ENCODE results near the gene GFER. TPM values are rescaled to one million over a fixed set of nuclear protein-coding genes. Genes with fewer than 3 reads are reported as not detected.

GFER gene
- total RNA-seq, 1 experiment from 2014 or later, result 57.3 TPM

DNA sequence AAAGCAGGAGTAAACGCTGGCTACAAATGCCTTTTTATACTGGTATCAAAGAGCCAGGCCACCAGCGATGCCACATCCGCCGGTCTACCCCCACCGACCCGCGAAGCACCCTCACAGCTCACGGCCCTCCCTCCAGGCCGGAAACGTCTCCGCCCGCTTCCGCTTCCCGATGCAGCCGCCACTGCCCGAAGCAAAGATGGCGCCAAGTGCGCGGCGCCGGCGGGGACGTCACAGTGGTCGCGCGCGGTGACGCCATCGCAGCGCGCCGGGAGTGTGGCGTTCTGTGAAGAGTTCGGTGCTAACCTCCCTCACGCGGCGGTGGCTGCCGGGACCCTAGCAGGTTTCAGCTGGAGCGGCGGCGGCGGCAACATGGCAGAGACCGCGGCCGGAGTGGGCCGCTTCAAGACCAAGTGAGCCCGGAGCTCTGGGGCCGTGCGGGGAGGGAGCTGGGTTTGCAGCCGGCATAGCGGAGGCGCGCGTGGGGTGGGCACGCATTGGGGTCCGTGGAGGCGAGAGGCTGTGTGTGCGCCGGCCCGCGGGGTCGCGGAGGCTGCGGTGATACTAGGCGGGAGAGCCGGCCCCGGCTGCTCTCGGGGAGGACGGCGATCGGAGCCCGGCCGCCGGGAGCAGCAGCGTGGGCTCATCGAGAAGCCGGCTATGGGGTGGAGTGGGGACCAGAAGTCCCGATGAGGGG lies 12.1 kb upstream of the GFER start, which contains the start of gene TBL3:
Gene TBL3 (plus strand): TSS at position 258 of the 694 bp plus-strand sequence. CDS start 112 bp downstream, at position 370.
- Mint-ChIP-seq H3K4me3 (ENCODE audit: unreplicated experiment) (peak within 1 kb of the TSS; percentile 80), H3K4me1 (ENCODE audit: low read depth, unreplicated experiment) (peaks cover 9% of the 10 kb centered on the region)

DNA sequence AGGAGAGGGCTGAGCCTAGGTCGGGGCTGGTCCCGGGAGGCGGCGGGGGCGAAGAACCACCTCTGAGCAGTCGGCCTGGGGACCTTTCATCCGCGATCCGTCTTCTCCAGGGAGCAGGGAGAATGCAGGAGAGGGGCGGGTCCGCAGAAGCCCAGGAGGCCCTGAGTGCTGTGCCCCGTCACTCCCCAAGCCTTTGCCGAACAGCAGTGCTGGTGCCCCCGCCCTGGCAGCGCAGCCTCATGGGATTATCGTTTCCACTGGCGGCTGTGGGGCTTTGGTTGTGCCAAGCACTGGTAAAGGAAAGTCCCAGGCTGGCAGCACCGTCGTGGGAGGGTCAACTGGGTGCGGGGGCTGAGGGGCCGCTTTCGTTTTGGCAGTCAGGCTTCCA lies 11.5 kb upstream of the GFER start:
- peak overlapping the region; percentile 99 for H3K4me3 ChIP-seq (ENCODE audit: low read depth, low read length)
- Mint-ChIP-seq H3K4me3 (ENCODE audit: unreplicated experiment) (peak overlapping the region; percentile 80), H3K27ac (ENCODE audit: unreplicated experiment) (peak overlapping the region; percentile 15), H3K36me3 (ENCODE audit: insufficient read depth, unreplicated experiment) (peaks cover 26% of the 10 kb centered on the region), H3K9me3 (ENCODE audit: unreplicated experiment) (no peaks in the 10 kb centered on the region), H3K4me1 (ENCODE audit: low read depth, unreplicated experiment) (peaks cover 9% of the 10 kb centered on the region), H3K27me3 (ENCODE audit: insufficient read depth, unreplicated experiment) (no peaks in the 10 kb centered on the region)
- TF ChIP-seq CTCF (IDR thresholded peaks at IDR 0.05; ENCODE audit: insufficient read depth in 1 of 2, low read depth in 1 of 2, low read length in 1 of 2, severe bottlenecking in 1 of 2, unreplicated experiment in 1 of 2), result no peak
- H3K27me3 ChIP-seq (replicated peaks; ENCODE audit: control insufficient read depth, insufficient read depth, low read length), result no peaks in the 10 kb centered on the region
- intact Hi-C loops (cut with micrococcal nuclease; ENCODE audit: unreplicated experiment), result no loop called here
- ChIA-PET CTCF (no interaction called here), POLR2A (interaction anchor here (0.7 kb wide), 1 partner anchor 8 kb away, joined by 3 read pairs; the partner anchor contains the start of gene NOXO1)
- BruUV-seq (replicated peaks), result TSS peak; percentile 36
- H3K36me3 ChIP-seq (ENCODE audit: control insufficient read depth, insufficient read depth, low read length), result no peaks in the 10 kb centered on the region; the same call in 1 of the 2 replicates
- peak in 1 of 2 experiments; percentile 24 for DNase-seq
- no peaks in the 10 kb centered on the region for H3K9me3 ChIP-seq
- H3K4me1 ChIP-seq, result no peaks in the 10 kb centered on the region

More for the DNA sequence above, 12.1 kb upstream of the GFER start, which contains the start of gene TBL3:
- no peaks in the 10 kb centered on the region for H3K27me3 Mint-ChIP-seq (ENCODE audit: insufficient read depth, unreplicated experiment)
- Histone ChIP-seq H3K4me1 (no peaks in the 10 kb centered on the region), H3K4me3 (ENCODE audit: low read depth, low read length) (peak within 1 kb of the TSS; percentile 99), H3K27me3 (replicated peaks; ENCODE audit: control insufficient read depth, insufficient read depth, low read length) (no peaks in the 10 kb centered on the region), H3K9me3 (no peaks in the 10 kb centered on the region), H3K36me3 (ENCODE audit: control insufficient read depth, insufficient read depth, low read length) (no peaks in the 10 kb centered on the region; the same call in 1 of the 2 replicates)
- CTCF ChIA-PET, result interaction anchor here (0.6 to 1.1 kb wide), 3 partner anchors 10 to 119 kb away, joined by 3 to 4 read pairs (median 3); partner anchors contain the start of gene GFER
- no peaks in the 10 kb centered on the region for H3K9me3 Mint-ChIP-seq (ENCODE audit: unreplicated experiment)
- H3K27ac Mint-ChIP-seq (ENCODE audit: unreplicated experiment), result peak within 1 kb of the TSS; percentile 83
- intact Hi-C loops (cut with micrococcal nuclease; ENCODE audit: unreplicated experiment), result no loop called here
- POLR2A ChIA-PET, result interaction anchor here (0.6 to 1.2 kb wide), 5 partner anchors 9 to 184 kb away, joined by 3 to 13 read pairs (median 3); partner anchors contain the start of genes GFER, NOXO1 and TRAF7
- DNase-seq, result peak; percentile 92 to 94
- BruUV-seq (replicated peaks), result no TSS peak
- no peak for TF ChIP-seq CTCF (IDR thresholded peaks at IDR 0.05; ENCODE audit: insufficient read depth in 1 of 2, low read depth in 1 of 2, low read length in 1 of 2, severe bottlenecking in 1 of 2, unreplicated experiment in 1 of 2)
- H3K36me3 Mint-ChIP-seq (ENCODE audit: insufficient read depth, unreplicated experiment), result peaks cover 26% of the 10 kb centered on the region

GRCh38 chr16:1973461-1974156 lies 10.4 kb upstream of the GFER start:
- H3K27me3 Mint-ChIP-seq (ENCODE audit: insufficient read depth, unreplicated experiment), result no peaks in the 10 kb centered on the region
- peaks cover 9% of the 10 kb centered on the region for H3K4me1 Mint-ChIP-seq (ENCODE audit: low read depth, unreplicated experiment)
- no peak for DNase-seq
- peaks cover 26% of the 10 kb centered on the region for H3K36me3 Mint-ChIP-seq (ENCODE audit: insufficient read depth, unreplicated experiment)
- BruUV-seq (replicated peaks), result no TSS peak
- Histone ChIP-seq H3K36me3 (ENCODE audit: control insufficient read depth, insufficient read depth, low read length) (no peaks in the 10 kb centered on the region; the same call in 1 of the 2 replicates), H3K4me3 (ENCODE audit: low read depth, low read length) (no peak overlapping the region), H3K4me1 (no peaks in the 10 kb centered on the region), H3K9me3 (no peaks in the 10 kb centered on the region), H3K27me3 (replicated peaks; ENCODE audit: control insufficient read depth, insufficient read depth, low read length) (no peaks in the 10 kb centered on the region)
- no peak overlapping the region for H3K27ac Mint-ChIP-seq (ENCODE audit: unreplicated experiment)
- intact Hi-C loops (cut with micrococcal nuclease; ENCODE audit: unreplicated experiment), result no loop called here
- POLR2A ChIA-PET, result no interaction called here
- no peak overlapping the region for H3K4me3 Mint-ChIP-seq (ENCODE audit: unreplicated experiment)
- TF ChIP-seq CTCF (IDR thresholded peaks at IDR 0.05; ENCODE audit: insufficient read depth in 1 of 2, low read depth in 1 of 2, low read length in 1 of 2, severe bottlenecking in 1 of 2, unreplicated experiment in 1 of 2), result no peak
- CTCF ChIA-PET, result no interaction called here
- no peaks in the 10 kb centered on the region for H3K9me3 Mint-ChIP-seq (ENCODE audit: unreplicated experiment)

Data from Caco-2 (cell line).